Measurements from ENCODE around the gene SYNPO.

SYNPO gene

GRCh38 chr5:150662731-150663516, 22.5 kb downstream of the SYNPO start:
- H3K4me3 ChIP-seq (replicated peaks; ENCODE audit: low read depth, low read length): no peak overlapping the region
- no peak for DNase-seq (ENCODE audit: extremely low read depth, low read depth)
- no peak for TF ChIP-seq CTCF (IDR thresholded peaks at IDR 0.05; ENCODE audit: low read depth, low read length, missing control alignments)

- H3K4me3 ChIP-seq (replicated peaks; ENCODE audit: low read depth, low read length): no peak overlapping the region
- DNase-seq (ENCODE audit: extremely low read depth, low read depth): no peak
- no peak for TF ChIP-seq CTCF (IDR thresholded peaks at IDR 0.05; ENCODE audit: low read depth, low read length, missing control alignments)
Measured at GRCh38 chr5:150663936-150664335, 23.5 kb downstream of the SYNPO start.

GRCh38 chr5:150665044-150665443, 24.6 kb downstream of the SYNPO start:
- H3K4me3 ChIP-seq (replicated peaks; ENCODE audit: low read depth, low read length): no peak overlapping the region
- DNase-seq (ENCODE audit: extremely low read depth, low read depth): no peak
- TF ChIP-seq CTCF (IDR thresholded peaks at IDR 0.05; ENCODE audit: low read depth, low read length, missing control alignments): no peak

- H3K4me3 ChIP-seq (replicated peaks; ENCODE audit: low read depth, low read length): no peak overlapping the region
- no peak for TF ChIP-seq CTCF (IDR thresholded peaks at IDR 0.05; ENCODE audit: low read depth, low read length, missing control alignments)
- no peak for DNase-seq (ENCODE audit: extremely low read depth, low read depth)
Measured at GRCh38 chr5:150670275-150670947, 30.0 kb downstream of the SYNPO start.

- no peak for TF ChIP-seq CTCF (IDR thresholded peaks at IDR 0.05; ENCODE audit: low read depth, low read length, missing control alignments)
- H3K4me3 ChIP-seq (replicated peaks; ENCODE audit: low read depth, low read length): no peak overlapping the region
- no peak for DNase-seq (ENCODE audit: extremely low read depth, low read depth)
Measured at GRCh38 chr5:150670948-150671310, 30.5 kb downstream of the SYNPO start.

- no peak for DNase-seq (ENCODE audit: extremely low read depth, low read depth)
- H3K4me3 ChIP-seq (replicated peaks; ENCODE audit: low read depth, low read length): peak overlapping the region; percentile 46
- TF ChIP-seq CTCF (IDR thresholded peaks at IDR 0.05; ENCODE audit: low read depth, low read length, missing control alignments): no peak
Measured at GRCh38 chr5:150671509-150672236, 31.2 kb downstream of the SYNPO start.
